Smooth muscle cell (in vitro differentiated cells): ENCODE data around the gene KCNT2. TPM values are rescaled to one million over a fixed set of nuclear protein-coding genes. Genes with fewer than 3 reads are reported as not detected.

ENCODE experiments used
- DNase-seq: peaks from one replicate; lab custom pipeline; 2025; ENCODE audit not compliant: unreplicated experiment; lab: John Stamatoyannopoulos, UW
- H2AFZ ChIP-seq: fragments of 200-600 bp; sonication (generic); 2 replicates; pipeline ENCODE4 v1.6.0; 2016; ENCODE audit warnings: antibody characterized with exemption, low read depth, mild to moderate bottlenecking
- H3F3A ChIP-seq: fragments of 200-600 bp; sonication (generic); 2 replicates; pipeline ENCODE4 v1.6.0; 2017; ENCODE audit warnings: antibody characterized with exemption, low read depth
- H3K27ac ChIP-seq: fragments of 200-600 bp; sonication (generic); 2 replicates; pipeline ENCODE4 v1.5.1; 2016; ENCODE audit warnings: low read depth, mild to moderate bottlenecking
- H3K27me3 ChIP-seq: fragments of 200-600 bp; sonication (generic); 2 replicates; pipeline ENCODE4 v1.6.1; 2016; ENCODE audit warnings: low read depth, mild to moderate bottlenecking
- H3K36me3 ChIP-seq: fragments of 200-600 bp; sonication (generic); 2 replicates; pipeline ENCODE4 v1.5.1; 2016; ENCODE audit warnings: low read depth
- H3K4me1 ChIP-seq: fragments of 200-600 bp; sonication (generic); 2 replicates; pipeline ENCODE4 v1.5.1; 2016; ENCODE audit warnings: low read depth
- H3K4me2 ChIP-seq: fragments of 200-600 bp; sonication (generic); 2 replicates; pipeline ENCODE4 v1.6.0; 2016; ENCODE audit warnings: mild to moderate bottlenecking
- H3K4me3 ChIP-seq: fragments of 200-600 bp; sonication (generic); 2 replicates; pipeline ENCODE4 v1.5.1; 2016; ENCODE audit warnings: mild to moderate bottlenecking
- H3K79me2 ChIP-seq: fragments of 200-600 bp; sonication (generic); 2 replicates; pipeline ENCODE4 v1.6.0; 2016; ENCODE audit warnings: low read depth, mild to moderate bottlenecking
- H3K9ac ChIP-seq: fragments of 200-600 bp; sonication (generic); 2 replicates; pipeline ENCODE4 v1.6.0; 2016; ENCODE audit warnings: low read depth
- H3K9me3 ChIP-seq: fragments of 200-600 bp; sonication (generic); replicated peaks from 2 replicates; pipeline ENCODE4 v1.5.1; 2016; ENCODE audit warnings: low read depth
- H4K20me1 ChIP-seq: fragments of 200-600 bp; sonication (generic); 2 replicates; pipeline ENCODE4 v1.6.0; 2016; ENCODE audit warnings: low read depth
- CTCF ChIP-seq: fragments of 200-600 bp; sonication (generic); IDR thresholded peaks from 2 replicates; pipeline ENCODE4 v1.5.1; 2017; ENCODE audit warnings: borderline replicate concordance, mild to moderate bottlenecking, antibody characterized with exemption; ENCODE audit not compliant: insufficient read depth, poor library complexity, severe bottlenecking
- WGBS: methylation state at CpG from one replicate; pipeline ENCODE4 v1.1.7; 2016; ENCODE audit warnings: low lambda C conversion rate; 5-methylcytosine and 5-hydroxymethylcytosine counted together
- polyA plus RNA-seq: library from polyadenylated mRNA; unstranded; fragments of >200 nt; fragmentation: Nextera tagmentation; extraction: Ambion mirVana; gene quantifications from 2 replicates; pipeline ENCODE4 v1.2.1, GENCODE V29; 2016
- total RNA-seq: library from RNA; depleted of rRNA; stranded (reverse); fragments of >200 nt; gene quantifications from 2 replicates; pipeline ENCODE4 v1.2.3, GENCODE V29; 2014

The KCNT2 gene
- total and polyA plus RNA-seq, 2 experiments from 2014 or later = 1.3 to 2.7 TPM

- Histone ChIP-seq H2AFZ (no peak overlapping the region), H3K4me1 (no peaks in the 10 kb centered on the region), H3K4me2 (no peak overlapping the region), H3K36me3 (no peaks in the 10 kb centered on the region), H3K9me3 (no peaks in the 10 kb centered on the region), H3K79me2 (no peaks in the 10 kb centered on the region), H3K27ac (no peak overlapping the region), H3F3A (no peaks in the 10 kb centered on the region), H3K4me3 (no peak overlapping the region), H4K20me1 (no peaks in the 10 kb centered on the region), H3K27me3 (no peaks in the 10 kb centered on the region), H3K9ac (no peak overlapping the region)
- no peak for TF ChIP-seq CTCF
- DNase-seq = no peak
- 96% methylated on average over 3 of the region's 3 CpGs for WGBS
Observed at GRCh38 chr1:196628838-196629237, 20.6 kb upstream of the KCNT2 start.

- WGBS = 76% methylated on average over 1 of the region's 1 CpG
- Histone ChIP-seq H3K79me2 (no peaks in the 10 kb centered on the region), H3F3A (no peaks in the 10 kb centered on the region), H3K27me3 (no peaks in the 10 kb centered on the region), H3K9ac (no peak overlapping the region), H3K4me2 (no peak overlapping the region), H3K4me1 (no peaks in the 10 kb centered on the region), H3K27ac (no peak overlapping the region), H4K20me1 (no peaks in the 10 kb centered on the region), H3K36me3 (no peaks in the 10 kb centered on the region), H2AFZ (no peak overlapping the region), H3K9me3 (no peaks in the 10 kb centered on the region), H3K4me3 (no peak overlapping the region)
- TF ChIP-seq CTCF = no peak
- no peak for DNase-seq
Observed at GRCh38 chr1:196623079-196623478, 14.8 kb upstream of the KCNT2 start.

GRCh38 chr1:196619721-196620120, 11.5 kb upstream of the KCNT2 start:
- TF ChIP-seq CTCF = no peak
- Histone ChIP-seq H2AFZ (no peak overlapping the region), H3K4me3 (no peak overlapping the region), H3K36me3 (no peaks in the 10 kb centered on the region), H3F3A (no peaks in the 10 kb centered on the region), H3K4me1 (no peaks in the 10 kb centered on the region), H3K4me2 (no peak overlapping the region), H3K9ac (no peak overlapping the region), H3K27ac (no peak overlapping the region), H4K20me1 (no peaks in the 10 kb centered on the region), H3K27me3 (no peaks in the 10 kb centered on the region), H3K9me3 (no peaks in the 10 kb centered on the region), H3K79me2 (no peaks in the 10 kb centered on the region)
- 95% methylated on average over 2 of the region's 2 CpGs for WGBS
- no peak for DNase-seq

- Histone ChIP-seq H3K9me3 (no peaks in the 10 kb centered on the region), H3K79me2 (peaks cover 2% of the 10 kb centered on the region), H4K20me1 (no peaks in the 10 kb centered on the region), H3F3A (peaks cover 14% of the 10 kb centered on the region), H2AFZ (no peak overlapping the region), H3K9ac (no peak overlapping the region), H3K27ac (no peak overlapping the region), H3K4me1 (peaks cover 7% of the 10 kb centered on the region), H3K4me3 (no peak overlapping the region), H3K4me2 (no peak overlapping the region), H3K27me3 (no peaks in the 10 kb centered on the region), H3K36me3 (no peaks in the 10 kb centered on the region)
- WGBS = 92% methylated on average over 3 of the region's 3 CpGs
- no peak for TF ChIP-seq CTCF
- DNase-seq = no peak
Observed at GRCh38 chr1:196611873-196612272, 3.6 kb upstream of the KCNT2 start.
